ENCODE measurements around the gene CDH6.

Gene CDH6

GRCh38 chr5:31255041-31255440, 61.6 kb downstream of the CDH6 start:
- peak; percentile 47 for DNase-seq

GRCh38 chr5:31268256-31268655, 74.8 kb downstream of the CDH6 start:
- no peak for DNase-seq

- DNase-seq, result no peak
These were observed 75.2 kb downstream of the CDH6 start for GRCh38 chr5:31268686-31269085.

GRCh38 chr5:31269259-31269658, 75.8 kb downstream of the CDH6 start:
- no peak for DNase-seq

- DNase-seq, result peak; percentile 50
These were observed 76.9 kb downstream of the CDH6 start for GRCh38 chr5:31270396-31270795.

- no peak for DNase-seq
These were observed 78.1 kb downstream of the CDH6 start for GRCh38 chr5:31271567-31271966.

GRCh38 chr5:31273161-31273560, 79.7 kb downstream of the CDH6 start:
- DNase-seq, result no peak

- DNase-seq, result no peak
These were observed 80.3 kb downstream of the CDH6 start for GRCh38 chr5:31273631-31274378.

GRCh38 chr5:31280210-31280609, 86.7 kb downstream of the CDH6 start:
- no peak for DNase-seq

- DNase-seq, result no peak
These were observed 89.8 kb downstream of the CDH6 start for GRCh38 chr5:31283326-31283725.

GRCh38 chr5:31285025-31285424, 91.5 kb downstream of the CDH6 start:
- DNase-seq, result no peak

GRCh38 chr5:31287985-31288384, 94.5 kb downstream of the CDH6 start:
- DNase-seq, result no peak

GRCh38 chr5:31289429-31289828, 95.9 kb downstream of the CDH6 start:
- DNase-seq, result no peak

- no peak for DNase-seq
These were observed 97.9 kb downstream of the CDH6 start for GRCh38 chr5:31291323-31291854.

GRCh38 chr5:31300501-31300900, 107.0 kb downstream of the CDH6 start:
- DNase-seq, result no peak

GRCh38 chr5:31301833-31302232, 108.3 kb downstream of the CDH6 start:
- no peak for DNase-seq

GRCh38 chr5:31303688-31304087, 110.2 kb downstream of the CDH6 start:
- DNase-seq, result no peak

GRCh38 chr5:31317665-31318064, 124.2 kb downstream of the CDH6 start:
- no peak for DNase-seq

- DNase-seq, result no peak
These were observed 125.8 kb downstream of the CDH6 start for GRCh38 chr5:31319335-31319734.

GRCh38 chr5:31322946-31323345, 129.5 kb downstream of the CDH6 start:
- DNase-seq, result peak; percentile 51

GRCh38 chr5:31324842-31325241, 131.4 kb downstream of the CDH6 start:
- DNase-seq, result no peak

- DNase-seq, result peak; percentile 84
These were observed 134.7 kb downstream of the CDH6 start for GRCh38 chr5:31328040-31328733.

- DNase-seq, result no peak
These were observed 136.2 kb downstream of the CDH6 start for GRCh38 chr5:31329715-31330114.

- no peak for DNase-seq
These were observed 138.7 kb downstream of the CDH6 start for GRCh38 chr5:31332160-31332559.
